HS-5 (cell line): ENCODE data around the gene FAM111B.
A peak's percentile ranks its signal among the peaks of the same experiment; 100 is the strongest.
"Not testable (repeated sequence)": the region's sequence is repeated elsewhere in the genome, so short reads cannot be mapped to it uniquely, and the experiment has no call there.

ENCODE experiments used
- DNase-seq: peaks from one replicate; pipeline ENCODE4 v3.0.0-alpha.2; 2012; ENCODE audit warnings: low read depth

The FAM111B gene, protein sequence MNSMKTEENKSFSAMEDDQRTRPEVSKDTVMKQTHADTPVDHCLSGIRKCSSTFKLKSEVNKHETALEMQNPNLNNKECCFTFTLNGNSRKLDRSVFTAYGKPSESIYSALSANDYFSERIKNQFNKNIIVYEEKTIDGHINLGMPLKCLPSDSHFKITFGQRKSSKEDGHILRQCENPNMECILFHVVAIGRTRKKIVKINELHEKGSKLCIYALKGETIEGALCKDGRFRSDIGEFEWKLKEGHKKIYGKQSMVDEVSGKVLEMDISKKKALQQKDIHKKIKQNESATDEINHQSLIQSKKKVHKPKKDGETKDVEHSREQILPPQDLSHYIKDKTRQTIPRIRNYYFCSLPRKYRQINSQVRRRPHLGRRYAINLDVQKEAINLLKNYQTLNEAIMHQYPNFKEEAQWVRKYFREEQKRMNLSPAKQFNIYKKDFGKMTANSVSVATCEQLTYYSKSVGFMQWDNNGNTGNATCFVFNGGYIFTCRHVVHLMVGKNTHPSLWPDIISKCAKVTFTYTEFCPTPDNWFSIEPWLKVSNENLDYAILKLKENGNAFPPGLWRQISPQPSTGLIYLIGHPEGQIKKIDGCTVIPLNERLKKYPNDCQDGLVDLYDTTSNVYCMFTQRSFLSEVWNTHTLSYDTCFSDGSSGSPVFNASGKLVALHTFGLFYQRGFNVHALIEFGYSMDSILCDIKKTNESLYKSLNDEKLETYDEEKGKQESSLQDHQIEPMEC

DNA sequence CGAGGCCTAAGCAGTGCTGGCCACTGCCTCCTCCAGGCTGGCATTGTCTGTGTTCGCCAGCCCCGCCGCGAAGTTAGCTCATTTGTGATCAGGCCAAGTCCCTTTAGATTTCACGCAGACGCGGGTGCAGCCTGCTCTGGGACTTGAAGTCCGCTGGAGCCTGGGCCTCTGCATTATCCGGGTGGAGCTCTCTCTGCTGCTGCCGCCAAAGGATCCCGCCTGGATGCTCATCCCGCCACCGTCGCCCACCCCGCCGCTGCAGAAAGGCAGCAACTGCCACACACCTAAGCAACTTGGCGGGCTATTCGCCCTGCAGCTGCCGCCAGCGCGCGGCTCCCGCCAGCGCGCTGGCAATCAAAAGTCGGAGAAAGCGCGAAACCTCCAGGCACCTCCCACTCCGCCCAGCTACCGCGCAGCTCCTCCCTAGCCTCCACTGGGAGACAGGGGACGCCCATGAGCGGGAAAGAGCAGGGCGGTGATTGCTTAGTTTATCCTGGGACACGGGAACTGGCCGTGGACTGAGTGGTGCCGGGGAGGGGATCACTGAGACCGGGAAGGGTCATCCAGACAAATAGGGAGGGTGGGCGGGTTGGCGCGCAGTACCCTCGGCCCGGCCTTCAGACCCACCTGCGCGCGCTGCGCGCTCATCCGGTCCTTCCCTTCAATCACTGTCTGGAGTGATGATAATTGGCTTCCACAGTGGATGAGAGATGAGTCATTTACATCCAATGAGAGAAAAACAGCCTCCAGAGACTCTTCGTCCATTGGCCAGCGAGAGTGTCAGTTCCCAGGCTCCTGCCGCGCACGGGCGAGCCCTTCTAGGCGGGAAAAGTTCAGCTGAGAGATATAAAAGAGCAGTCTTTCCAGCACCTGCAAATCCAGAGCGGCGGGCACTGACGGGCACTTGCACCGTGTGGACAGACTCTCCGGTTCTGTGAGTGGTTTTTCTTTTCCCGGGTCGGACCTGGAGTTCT, at the start of gene FAM111B:
Gene FAM111B (plus strand): TSS at position 875 of the 974 bp plus-strand sequence. CDS start 2,389 bp downstream, outside the sequence.
- DNase-seq = peak; percentile 86

DNA sequence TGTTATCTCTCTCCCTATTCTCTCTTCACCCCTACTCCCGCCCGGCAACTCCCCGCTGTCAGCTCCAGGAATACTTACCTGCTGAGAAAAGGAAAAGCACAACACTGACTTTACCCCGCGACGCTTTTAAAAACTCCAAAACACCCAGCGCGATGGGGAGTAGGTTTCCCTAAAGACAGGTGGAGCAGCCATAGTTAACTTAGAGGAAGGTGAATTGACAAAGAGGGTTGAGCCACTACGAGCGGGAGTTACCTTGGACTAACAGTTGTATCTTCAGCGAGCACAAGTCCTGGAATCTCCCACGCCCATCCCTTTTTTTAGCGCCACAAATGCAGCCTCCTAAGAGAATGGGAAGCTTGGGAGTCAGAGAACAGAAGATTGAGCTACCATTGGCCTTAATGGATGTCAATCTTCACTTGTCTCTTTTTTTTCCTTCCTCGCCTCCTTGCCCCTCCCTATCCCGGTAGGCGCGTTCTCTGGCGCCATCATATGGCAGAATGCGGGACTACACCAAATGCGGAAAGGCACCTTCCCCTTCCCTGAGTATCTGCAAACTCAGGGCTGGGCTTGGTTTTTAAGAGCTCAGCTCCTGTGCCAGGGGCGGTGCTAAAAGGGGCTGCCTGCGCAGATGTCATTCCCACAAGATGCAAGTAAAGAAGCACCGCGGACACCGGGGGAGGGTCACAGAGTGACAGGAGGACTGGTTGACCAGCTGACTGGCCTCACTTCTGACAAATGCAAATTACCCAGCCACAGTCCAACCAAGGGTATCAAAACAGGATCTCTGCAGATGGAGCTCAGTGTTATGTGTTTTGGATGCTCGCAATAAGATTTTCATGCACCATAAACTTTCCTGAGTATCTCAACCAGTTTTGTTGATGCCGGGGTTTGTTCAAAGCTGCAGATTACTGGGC, 48.7 kb upstream of the FAM111B start:
- peak; percentile 74 for DNase-seq

DNA sequence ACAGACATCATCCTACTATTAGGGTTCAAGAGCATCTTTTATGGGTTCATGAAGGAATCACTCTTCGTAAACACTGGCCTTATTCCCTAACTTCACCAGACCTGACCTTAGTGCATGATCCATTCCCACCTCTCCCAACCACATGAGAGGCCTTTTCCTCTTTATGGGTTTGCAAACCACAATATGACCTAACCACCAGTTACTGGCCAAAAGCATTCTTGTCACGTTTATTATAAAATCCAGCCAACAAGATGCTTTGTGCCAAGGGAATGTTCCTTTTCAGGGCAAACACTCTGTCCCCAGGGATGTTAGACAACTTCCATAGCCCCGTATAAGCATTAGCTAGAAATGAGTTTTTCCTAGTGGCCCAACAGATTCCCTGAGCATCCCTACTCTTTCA, 46.9 kb upstream of the FAM111B start:
- not testable (repeated sequence) for DNase-seq

DNA sequence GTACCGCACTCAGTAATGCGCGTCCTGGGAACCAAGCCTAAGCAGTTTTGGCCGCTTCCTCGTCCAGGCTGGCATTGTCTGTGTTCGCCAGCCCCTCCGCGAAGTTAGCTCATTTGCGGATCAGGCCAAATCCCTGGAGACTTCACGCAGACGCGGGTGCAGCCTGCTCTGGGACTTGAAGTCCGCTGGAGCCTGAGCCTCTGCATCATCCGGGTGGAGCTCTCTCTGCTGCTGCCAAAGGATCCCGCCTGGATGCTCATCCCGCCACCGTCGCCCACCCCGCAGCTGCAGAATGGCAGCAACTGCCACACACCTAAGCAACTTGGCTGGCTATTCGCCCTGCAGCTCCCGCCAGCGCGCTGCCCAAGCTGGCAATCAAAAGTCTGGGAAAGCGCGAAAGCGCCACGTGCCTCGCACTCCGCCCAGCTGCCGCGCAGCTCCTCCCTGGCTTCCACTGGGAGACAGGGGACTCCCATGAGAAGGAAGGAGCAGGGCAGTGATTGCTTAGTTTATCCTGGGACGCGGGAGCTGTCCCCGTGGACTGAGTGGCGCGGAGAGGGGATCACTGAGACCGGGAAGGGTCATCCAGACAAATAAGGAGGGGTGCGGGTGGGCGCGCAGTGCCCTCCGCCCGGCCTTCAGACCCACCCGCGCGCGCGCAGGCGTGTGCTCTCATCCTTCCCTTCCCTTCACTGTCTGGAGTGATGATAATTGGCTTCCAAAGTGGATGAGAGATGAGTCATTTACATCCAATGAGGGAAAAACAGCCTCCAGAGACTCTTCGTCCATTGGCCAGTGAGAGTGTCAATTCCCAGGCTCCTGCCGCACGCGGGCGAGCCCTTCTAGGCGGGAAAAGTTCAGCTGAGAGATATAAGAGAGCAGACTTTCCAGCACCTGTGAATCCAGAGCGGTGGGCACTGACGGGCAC, 44.2 kb upstream of the FAM111B start:
- DNase-seq = no peak

DNA sequence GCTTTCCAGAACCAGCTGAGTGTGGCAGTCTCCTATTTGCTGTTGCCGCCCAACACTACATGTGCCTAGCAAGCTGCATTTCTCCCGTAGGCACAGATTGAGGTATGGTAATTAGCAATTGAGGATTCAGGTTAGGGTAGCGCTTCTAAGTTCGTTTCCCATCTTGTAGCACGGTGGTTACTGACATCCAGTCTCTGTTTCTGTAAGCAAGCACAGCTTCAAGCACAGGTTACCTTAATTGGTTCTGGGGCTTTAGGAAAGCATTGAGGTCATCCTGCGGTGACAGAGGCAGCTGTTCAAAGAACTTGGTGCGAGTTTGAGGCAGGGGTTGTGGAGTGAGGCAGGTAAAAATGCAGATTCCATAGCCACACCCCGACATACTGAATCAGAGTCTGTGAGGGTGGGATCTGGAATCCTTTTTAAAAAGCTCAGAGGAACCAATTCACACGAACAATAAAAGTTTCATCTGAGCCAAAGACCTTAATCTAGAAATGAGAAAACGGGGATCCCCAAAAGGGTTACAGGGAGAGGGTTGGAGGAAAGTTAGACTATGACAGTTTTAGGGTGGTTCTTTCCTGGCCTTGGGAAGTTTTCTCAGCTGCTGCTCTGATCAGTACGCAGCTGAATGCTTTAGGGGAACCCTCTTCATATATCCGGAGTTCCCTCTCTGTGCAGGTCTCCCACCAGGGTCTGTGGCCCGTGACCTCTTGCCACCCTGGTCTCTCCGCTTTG, 42.9 kb upstream of the FAM111B start:
- not testable (repeated sequence) for DNase-seq

DNA sequence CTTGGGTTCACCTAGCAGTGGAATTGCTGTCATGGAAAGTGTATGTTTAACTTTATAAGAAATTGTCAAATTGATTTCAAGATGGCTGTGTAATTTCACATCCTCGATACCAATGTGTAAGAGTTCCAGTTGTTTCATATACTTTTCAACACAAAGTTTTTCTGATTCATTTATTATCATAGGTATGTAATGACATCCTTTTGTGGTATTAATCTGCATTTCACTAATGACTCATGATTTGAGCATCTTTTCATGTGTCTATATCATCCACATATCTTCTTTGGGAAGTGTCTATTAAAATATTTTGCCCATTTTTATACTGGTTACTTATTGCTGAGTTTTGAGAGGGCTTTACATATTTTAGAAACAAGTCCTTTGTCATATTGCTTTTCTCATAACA, 38.0 kb upstream of the FAM111B start:
- DNase-seq = peak; percentile 55

DNA sequence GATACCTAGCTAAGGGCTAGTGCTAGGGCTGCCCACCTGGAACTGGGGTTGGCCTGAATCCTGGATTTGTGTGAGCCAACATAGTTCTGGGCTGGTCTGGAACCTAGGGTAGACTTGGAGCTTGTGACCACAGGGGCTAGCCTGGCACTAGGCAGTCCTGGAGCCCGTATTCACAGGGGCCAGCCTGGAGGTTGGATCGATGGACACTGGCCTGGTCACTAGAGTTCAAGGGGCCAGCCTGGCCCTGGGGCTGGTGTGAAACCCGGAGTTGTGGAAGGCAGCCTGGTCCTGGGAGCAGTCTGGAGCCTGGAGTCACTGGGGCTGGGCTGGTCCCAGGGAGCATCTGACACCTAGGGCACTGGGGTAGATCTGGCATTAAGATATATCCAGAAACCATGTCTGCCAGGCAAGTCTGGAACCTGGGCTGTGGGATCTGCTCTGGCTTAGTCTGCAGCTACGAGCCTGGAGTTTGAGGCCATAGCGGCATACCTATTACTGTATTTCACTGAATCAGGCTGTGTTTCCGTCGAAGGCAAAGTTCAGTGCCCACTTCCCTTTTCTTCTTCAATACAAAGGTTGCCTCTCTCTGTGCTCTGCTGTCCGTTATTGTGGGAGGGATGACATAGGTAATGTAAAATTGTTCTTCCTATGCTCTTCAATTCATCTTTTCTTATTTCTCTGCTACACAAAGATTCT, 30.0 kb upstream of the FAM111B start:
- no peak for DNase-seq

DNA sequence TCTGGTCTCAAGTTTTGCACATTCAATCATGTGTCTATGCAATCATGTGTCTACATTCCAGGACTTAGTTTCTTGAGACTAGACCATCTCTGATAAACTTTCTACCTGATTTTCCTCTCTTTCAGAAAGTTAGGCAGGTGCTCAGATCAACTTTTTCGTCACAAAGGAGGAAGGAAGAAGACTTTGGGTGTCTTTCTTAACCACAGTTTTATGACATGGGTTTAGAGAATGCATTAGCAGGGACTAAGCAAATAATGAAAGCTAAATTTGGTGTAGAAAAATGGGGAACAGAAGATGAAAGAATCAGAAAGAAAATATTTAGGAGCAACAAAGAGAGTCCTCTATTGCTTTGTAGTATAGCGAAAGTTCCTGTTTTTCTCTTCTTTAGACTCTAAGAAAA, 28.6 kb upstream of the FAM111B start:
- DNase-seq = no peak

DNA sequence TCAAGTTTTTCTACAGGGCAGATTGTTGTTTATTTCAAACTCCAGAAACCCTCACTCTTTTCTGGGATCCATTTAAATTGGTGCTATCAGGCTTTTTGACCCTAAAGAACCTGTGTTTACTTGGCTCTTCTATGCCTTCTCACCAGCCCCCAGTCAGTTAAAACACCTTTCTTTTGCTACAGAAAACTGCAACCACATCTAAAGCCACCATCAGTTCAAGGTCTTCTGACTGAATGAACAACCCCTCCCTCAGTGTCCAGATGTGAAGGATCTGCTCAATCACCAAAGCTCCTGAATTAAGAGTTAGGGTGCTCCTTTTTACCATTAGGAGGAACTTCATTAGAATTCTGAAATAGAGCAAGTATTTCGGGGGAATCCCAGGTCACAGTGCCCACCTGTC, 28.0 kb upstream of the FAM111B start:
- no peak for DNase-seq

DNA sequence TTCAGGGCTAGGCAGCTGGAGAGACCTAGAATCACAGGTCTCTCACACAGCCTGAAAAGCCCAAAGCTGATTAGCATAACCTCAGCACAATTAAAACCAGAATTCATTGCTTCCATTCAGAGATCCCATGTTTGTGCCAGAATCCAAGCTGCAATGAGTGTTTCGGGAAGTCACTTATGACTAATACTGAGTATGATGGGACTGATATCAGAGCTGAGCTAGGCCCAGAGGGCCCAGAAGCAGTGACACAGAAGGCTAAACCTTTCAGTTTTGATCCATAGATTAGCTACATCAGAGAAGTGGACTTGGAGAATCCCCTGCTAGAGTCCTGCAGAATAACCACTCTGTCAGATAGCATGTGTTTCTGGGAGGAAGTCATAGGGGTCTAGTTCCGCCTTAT, 26.6 kb upstream of the FAM111B start:
- not testable (repeated sequence) for DNase-seq

DNA sequence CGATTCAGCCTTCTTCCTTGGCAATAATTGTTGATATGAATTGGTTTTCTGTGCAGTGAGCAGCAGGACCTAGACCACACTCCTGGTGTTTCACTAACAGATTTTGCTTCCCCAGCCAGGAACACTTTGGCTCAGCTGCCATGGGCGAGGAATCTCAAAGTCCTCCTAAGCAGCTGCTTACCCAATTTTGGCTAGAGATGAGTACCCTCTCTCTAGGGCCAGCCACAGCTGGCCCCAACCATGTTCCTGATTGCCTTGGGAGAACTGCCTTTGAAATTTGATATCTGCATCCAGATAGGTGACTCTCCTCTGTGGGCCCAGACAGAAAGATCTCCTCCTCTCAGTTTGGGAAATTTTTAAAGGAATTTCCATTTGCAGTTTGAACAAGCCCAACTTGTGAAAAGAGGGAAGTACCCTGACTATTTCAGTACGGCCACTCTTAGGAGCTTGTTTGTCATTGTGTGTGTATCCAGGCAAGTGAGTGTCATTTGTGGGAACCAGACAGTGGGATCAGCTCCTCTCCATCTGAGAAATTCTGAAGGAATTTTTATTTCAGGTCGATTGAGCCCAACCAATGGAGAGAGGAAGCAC, 25.5 kb upstream of the FAM111B start:
- DNase-seq = not testable (repeated sequence)

DNA sequence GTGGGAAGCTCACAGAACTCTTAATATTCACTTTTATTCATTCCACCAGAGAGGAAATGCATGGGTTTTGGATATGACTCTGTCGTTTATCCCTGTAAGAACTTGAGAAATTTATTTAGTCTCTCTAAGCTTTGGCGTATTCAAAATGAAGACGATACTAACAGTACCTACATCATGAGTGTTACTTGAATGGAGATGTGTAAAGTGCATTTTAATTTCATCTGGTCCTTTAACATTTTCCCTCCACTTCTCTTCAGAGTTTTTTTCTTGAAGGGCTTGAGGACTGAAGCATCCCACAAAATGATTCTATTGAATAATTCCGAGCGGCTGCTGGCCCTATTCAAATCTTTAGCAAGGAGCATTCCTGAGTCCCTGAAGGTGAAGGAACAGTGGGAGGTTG, 21.0 kb upstream of the FAM111B start, which contains the start of gene GLYATL1B:
Gene GLYATL1B (plus strand): TSS at position 301 of the 400 bp plus-strand sequence. CDS start 0 bp downstream, at position 301.
- DNase-seq = not testable (repeated sequence)

DNA sequence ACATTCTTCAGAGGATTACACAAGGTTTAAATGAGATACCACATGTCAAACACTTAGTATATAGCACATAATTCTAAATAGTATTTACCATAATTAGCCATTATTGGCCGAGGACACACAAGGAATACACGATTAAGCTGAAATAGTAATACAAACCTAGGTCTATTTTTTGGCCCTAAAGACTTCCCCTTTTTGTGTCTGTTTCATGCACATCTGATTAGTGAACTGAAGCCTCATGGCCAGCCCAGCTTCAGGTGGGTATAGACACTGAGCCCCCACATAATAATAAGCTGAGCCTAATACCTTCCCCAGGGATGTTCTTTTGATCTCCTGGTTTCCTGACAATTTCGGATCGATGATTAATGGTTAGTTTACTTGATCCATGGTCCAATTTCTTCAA, 18.9 kb upstream of the FAM111B start:
- no peak for DNase-seq

DNA sequence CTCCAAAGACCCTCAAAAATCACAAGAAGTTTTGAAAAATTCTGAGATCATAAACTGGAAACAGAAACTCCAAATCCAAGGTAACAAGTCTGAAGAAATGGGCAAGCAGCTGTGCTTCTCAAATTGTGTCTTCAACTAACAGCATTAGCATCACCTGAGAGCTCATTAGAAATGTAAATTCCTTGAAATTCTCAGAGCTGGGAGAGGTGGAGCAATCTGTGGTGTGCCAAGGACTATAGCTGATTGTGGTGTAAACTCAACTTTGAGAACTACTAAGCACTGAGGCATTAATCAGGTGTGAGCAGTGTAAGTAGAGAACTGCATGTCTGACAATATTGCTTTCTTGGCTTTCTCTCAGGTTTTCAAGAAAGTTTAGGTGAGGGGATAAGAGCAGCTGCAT, 13.5 kb upstream of the FAM111B start:
- DNase-seq = not testable (repeated sequence)

DNA sequence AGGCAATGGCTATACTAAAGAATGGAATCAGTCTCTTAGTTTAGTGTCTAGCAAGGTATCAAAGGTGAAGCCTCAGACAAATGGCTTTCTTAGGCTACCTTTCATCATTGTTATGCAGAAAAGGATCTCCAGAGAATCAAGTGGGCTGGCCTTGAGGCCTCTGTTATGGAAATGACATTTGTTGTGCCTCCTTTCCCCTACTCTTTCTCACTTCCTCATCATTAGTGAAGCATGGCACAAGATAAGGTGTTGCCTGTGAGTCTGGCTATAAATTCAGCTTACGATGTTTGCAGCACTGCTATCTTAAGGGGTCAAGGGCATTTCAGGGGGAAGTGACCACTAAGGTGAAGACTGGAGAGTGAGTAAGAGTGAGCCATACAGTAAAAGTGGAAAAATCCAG, 11.8 kb upstream of the FAM111B start:
- DNase-seq = not testable (repeated sequence)

DNA sequence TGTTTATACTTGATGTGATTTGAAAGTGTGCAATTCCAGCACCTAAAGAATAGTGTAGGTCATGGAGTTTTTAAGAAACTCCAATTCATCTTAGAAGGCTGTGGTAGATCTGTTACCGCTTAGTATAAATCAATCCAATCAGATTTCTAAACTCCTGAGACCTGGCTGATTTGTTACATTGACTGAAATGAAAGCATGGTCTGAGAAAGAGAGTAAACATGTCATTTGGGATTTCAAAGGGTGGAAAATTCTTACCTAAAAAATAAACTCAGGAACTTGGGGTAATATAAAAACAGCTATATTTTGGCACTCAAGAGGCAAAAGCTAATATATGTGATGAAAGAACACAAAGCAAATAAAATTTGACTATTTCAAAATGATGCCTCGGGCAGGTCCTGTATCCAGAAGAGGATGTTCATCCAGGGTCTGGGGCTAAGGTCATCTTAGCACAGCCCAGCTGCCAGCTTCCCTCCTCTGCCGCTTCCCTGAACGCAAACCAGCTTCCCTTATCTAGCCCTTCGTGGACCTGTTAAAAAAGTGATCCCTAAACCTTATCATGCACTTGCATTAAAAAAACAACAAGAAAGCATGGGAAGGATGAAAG, 11.0 kb upstream of the FAM111B start:
- DNase-seq = not testable (repeated sequence)

DNA sequence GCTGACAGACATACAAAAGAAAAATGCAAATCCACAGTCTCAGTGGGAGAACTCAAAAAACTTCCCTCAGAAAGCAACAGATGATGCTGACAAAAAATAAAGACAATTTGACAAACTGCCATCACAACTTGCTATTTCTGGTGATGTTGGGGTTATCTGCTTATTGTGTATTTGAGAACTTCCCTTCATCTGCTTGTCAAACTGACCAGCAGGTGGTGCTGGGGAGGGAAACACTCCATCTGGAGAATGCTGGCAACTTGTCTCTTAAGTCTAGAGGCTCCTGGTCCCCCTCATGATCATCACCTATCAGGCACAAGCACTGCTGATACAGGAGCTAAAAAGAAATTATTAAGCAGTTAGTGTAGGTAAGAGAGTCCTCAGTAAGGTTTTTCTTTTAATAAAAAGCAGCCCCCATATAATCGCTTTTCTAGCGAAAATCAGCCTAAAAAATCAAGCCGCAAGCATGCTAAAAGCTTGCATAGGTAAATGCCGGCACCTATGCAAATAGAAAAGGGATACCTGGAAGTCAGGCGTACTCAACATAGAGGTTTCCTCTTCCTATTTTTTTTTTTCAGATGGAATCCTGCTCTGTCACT, 9.8 kb upstream of the FAM111B start:
- peak; percentile 19 for DNase-seq
